ENCODE data around the gene EPB41L1.
A peak's percentile ranks its signal among the peaks of the same experiment; 100 is the strongest.

Gene EPB41L1

DNA sequence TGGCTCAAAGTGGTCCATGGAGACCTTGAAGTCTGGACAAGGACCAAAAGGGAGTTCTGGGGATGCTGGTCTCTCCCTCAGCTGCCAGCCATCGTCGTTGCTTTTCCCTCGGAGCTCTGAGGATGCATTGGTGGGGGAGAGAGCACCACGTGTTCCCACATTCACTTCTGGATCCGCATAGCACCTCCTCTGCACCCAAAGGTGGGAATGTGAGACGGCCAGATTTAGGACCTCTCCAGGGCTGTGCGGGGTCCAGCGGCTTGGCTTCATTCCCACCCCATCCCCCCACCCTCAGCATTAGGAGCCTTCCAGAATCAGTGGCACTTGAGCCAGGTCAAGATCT lies 1.1 kb downstream of the EPB41L1 start:
- peaks cover 36% of the 10 kb centered on the region for H3K4me1 ChIP-seq (ENCODE audit: control insufficient read depth, insufficient read depth, low read length)
- H3K9ac ChIP-seq (ENCODE audit: low read length in 2 of 2) = peak overlapping the region in 1 of 2 donors; percentile 66
- peak overlapping the region; percentile 55 for H3K27ac ChIP-seq (ENCODE audit: low read length)
- no peaks in the 10 kb centered on the region for H3K9me3 ChIP-seq (ENCODE audit: control insufficient read depth in 2 of 2, low read length in 2 of 2)
- H3K27me3 ChIP-seq (ENCODE audit: control insufficient read depth in 1 of 2, insufficient read depth in 2 of 2, low read length in 2 of 2) = no peaks in the 10 kb centered on the region
- H3K36me3 ChIP-seq (ENCODE audit: control insufficient read depth in 2 of 2, insufficient read depth in 2 of 2, low read length in 2 of 2) = no peaks in the 10 kb centered on the region
- H3K4me3 ChIP-seq (ENCODE audit: low read length in 2 of 2) = peak overlapping the region; percentile 78 to 86

DNA sequence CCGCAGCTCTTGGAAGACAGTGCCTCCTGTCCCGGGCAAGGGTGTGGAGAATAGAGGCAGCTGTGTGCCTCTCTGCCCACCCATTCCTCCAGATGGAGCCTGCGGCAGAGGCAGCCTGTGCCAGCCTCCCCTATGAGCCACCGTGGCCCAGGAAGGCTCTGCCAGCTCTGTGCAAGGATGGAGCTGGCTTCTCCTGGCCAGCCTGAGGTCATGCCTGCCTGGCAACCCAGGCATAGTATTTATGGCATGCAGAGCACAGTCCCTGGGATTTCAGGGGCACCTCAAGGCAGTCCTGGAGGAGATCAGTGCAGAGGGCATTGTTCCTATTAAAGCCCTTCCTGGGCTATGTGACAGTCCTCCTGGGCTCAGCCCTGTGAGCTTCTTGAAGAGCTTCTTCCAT lies 1.5 kb downstream of the EPB41L1 start:
- Histone ChIP-seq H3K4me1 (ENCODE audit: control insufficient read depth, insufficient read depth, low read length) (peaks cover 36% of the 10 kb centered on the region), H3K9ac (ENCODE audit: low read length in 2 of 2) (no peak overlapping the region), H3K9me3 (ENCODE audit: control insufficient read depth in 2 of 2, low read length in 2 of 2) (no peaks in the 10 kb centered on the region), H3K4me3 (ENCODE audit: low read length in 2 of 2) (peak overlapping the region in 1 of 2 donors; percentile 86), H3K36me3 (ENCODE audit: control insufficient read depth in 2 of 2, insufficient read depth in 2 of 2, low read length in 2 of 2) (no peaks in the 10 kb centered on the region), H3K27me3 (ENCODE audit: control insufficient read depth in 1 of 2, insufficient read depth in 2 of 2, low read length in 2 of 2) (no peaks in the 10 kb centered on the region), H3K27ac (ENCODE audit: low read length) (peak overlapping the region; percentile 55)

DNA sequence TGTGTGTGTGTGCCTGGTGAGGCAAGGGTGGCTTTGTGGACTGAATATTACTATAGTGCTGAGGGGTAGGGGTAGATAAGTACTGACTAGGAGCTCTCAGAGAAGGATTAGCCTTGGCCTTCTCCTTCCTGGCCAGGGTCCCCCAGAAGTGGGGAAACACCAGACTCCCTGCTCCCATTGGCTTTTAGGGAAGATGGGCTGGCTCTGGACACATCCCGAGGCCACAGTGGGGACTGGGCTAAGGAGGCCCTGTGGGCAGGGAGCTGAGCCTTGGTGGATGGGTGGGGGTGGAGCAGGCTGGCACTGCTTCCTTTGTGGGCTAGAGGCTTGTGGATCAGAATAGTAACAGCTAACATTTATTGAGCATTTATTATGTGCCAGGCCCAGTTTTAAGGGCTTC lies 3.1 kb downstream of the EPB41L1 start:
- Histone ChIP-seq H3K27me3 (ENCODE audit: control insufficient read depth in 1 of 2, insufficient read depth in 2 of 2, low read length in 2 of 2) (no peaks in the 10 kb centered on the region), H3K27ac (ENCODE audit: low read length) (no peak overlapping the region), H3K36me3 (ENCODE audit: control insufficient read depth in 2 of 2, insufficient read depth in 2 of 2, low read length in 2 of 2) (no peaks in the 10 kb centered on the region), H3K4me1 (ENCODE audit: control insufficient read depth, insufficient read depth, low read length) (peaks cover 33% of the 10 kb centered on the region), H3K4me3 (ENCODE audit: low read length in 2 of 2) (no peak overlapping the region), H3K9ac (ENCODE audit: low read length in 2 of 2) (no peak overlapping the region), H3K9me3 (ENCODE audit: control insufficient read depth in 2 of 2, low read length in 2 of 2) (no peaks in the 10 kb centered on the region)

- Histone ChIP-seq H3K9ac (ENCODE audit: low read length in 2 of 2) (no peak overlapping the region), H3K27me3 (ENCODE audit: control insufficient read depth in 1 of 2, insufficient read depth in 2 of 2, low read length in 2 of 2) (no peaks in the 10 kb centered on the region), H3K4me1 (ENCODE audit: control insufficient read depth, insufficient read depth, low read length) (peaks cover 32% of the 10 kb centered on the region), H3K4me3 (ENCODE audit: low read length in 2 of 2) (no peak overlapping the region), H3K9me3 (ENCODE audit: control insufficient read depth in 2 of 2, low read length in 2 of 2) (no peaks in the 10 kb centered on the region), H3K27ac (ENCODE audit: low read length) (no peak overlapping the region), H3K36me3 (ENCODE audit: control insufficient read depth in 2 of 2, insufficient read depth in 2 of 2, low read length in 2 of 2) (no peaks in the 10 kb centered on the region)
Observed at GRCh38 chr20:36158160-36158741, 3.7 kb downstream of the EPB41L1 start.

GRCh38 chr20:36159833-36160232 lies 5.3 kb downstream of the EPB41L1 start:
- Histone ChIP-seq H3K9ac (ENCODE audit: low read length in 2 of 2) (no peak overlapping the region), H3K4me1 (ENCODE audit: control insufficient read depth, insufficient read depth, low read length) (peaks cover 22% of the 10 kb centered on the region), H3K4me3 (ENCODE audit: low read length in 2 of 2) (no peak overlapping the region), H3K9me3 (ENCODE audit: control insufficient read depth in 2 of 2, low read length in 2 of 2) (no peaks in the 10 kb centered on the region), H3K27ac (ENCODE audit: low read length) (no peak overlapping the region), H3K36me3 (ENCODE audit: control insufficient read depth in 2 of 2, insufficient read depth in 2 of 2, low read length in 2 of 2) (no peaks in the 10 kb centered on the region), H3K27me3 (ENCODE audit: control insufficient read depth in 1 of 2, insufficient read depth in 2 of 2, low read length in 2 of 2) (no peaks in the 10 kb centered on the region)

GRCh38 chr20:36162272-36162966 lies 7.9 kb downstream of the EPB41L1 start:
- no peak overlapping the region for H3K27ac ChIP-seq (ENCODE audit: low read length)
- H3K9me3 ChIP-seq (ENCODE audit: control insufficient read depth in 2 of 2, low read length in 2 of 2) = no peaks in the 10 kb centered on the region
- peaks cover 5% of the 10 kb centered on the region for H3K4me1 ChIP-seq (ENCODE audit: control insufficient read depth, insufficient read depth, low read length)
- H3K9ac ChIP-seq (ENCODE audit: low read length in 2 of 2) = no peak overlapping the region
- H3K27me3 ChIP-seq (ENCODE audit: control insufficient read depth in 1 of 2, insufficient read depth in 2 of 2, low read length in 2 of 2) = no peaks in the 10 kb centered on the region
- no peak overlapping the region for H3K4me3 ChIP-seq (ENCODE audit: low read length in 2 of 2)
- H3K36me3 ChIP-seq (ENCODE audit: control insufficient read depth in 2 of 2, insufficient read depth in 2 of 2, low read length in 2 of 2) = no peaks in the 10 kb centered on the region

GRCh38 chr20:36167902-36168503 lies 13.5 kb downstream of the EPB41L1 start:
- H3K9me3 ChIP-seq (ENCODE audit: control insufficient read depth in 2 of 2, low read length in 2 of 2) = no peaks in the 10 kb centered on the region
- no peak overlapping the region for H3K27ac ChIP-seq (ENCODE audit: low read length)
- no peak overlapping the region for H3K9ac ChIP-seq (ENCODE audit: low read length in 2 of 2)

DNA sequence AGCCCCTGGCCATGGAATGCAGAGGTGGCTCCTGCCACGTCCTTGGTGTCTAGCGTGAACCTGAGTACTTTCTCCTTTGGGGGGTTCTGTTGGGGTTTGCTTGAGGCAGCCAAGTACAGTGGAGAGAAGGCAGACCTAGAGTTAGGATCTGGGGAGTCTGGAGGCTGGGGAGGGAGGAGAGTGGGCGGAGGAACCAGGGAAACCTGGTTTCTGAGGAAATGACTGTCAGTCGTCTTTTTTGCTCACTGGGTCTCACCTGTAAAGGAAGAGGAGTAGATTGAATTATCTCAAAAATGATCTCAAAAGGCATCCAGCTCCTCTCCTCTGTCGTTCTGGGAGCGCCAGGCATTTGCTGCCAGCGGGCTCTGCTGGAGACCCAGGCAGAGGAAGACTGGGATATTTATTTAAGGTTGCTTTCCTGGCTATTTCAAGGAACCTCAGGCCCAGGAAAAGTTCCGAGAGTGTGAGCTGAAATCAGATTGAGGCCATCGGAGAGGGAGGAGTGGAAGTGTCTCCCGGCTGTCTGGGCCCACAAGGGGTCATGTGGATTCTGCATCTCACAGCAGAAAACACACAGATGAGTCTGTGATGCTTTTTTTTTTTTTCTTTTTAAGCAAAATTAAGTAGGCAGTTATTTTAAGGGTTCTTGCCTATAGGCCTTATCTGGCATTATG lies 16.1 kb downstream of the EPB41L1 start:
- Histone ChIP-seq H3K9ac (ENCODE audit: low read length in 2 of 2) (no peak overlapping the region), H3K27ac (ENCODE audit: low read length) (no peak overlapping the region), H3K36me3 (ENCODE audit: control insufficient read depth in 2 of 2, insufficient read depth in 2 of 2, low read length in 2 of 2) (peaks cover 7% of the 10 kb centered on the region in 2 donors), H3K4me3 (ENCODE audit: low read length in 2 of 2) (no peak overlapping the region), H3K4me1 (ENCODE audit: control insufficient read depth, insufficient read depth, low read length) (peaks cover 4% of the 10 kb centered on the region), H3K9me3 (ENCODE audit: control insufficient read depth in 2 of 2, low read length in 2 of 2) (no peaks in the 10 kb centered on the region), H3K27me3 (ENCODE audit: control insufficient read depth in 1 of 2, insufficient read depth in 2 of 2, low read length in 2 of 2) (no peaks in the 10 kb centered on the region)

More at GRCh38 chr20:36167902-36168503, 13.5 kb downstream of the EPB41L1 start:
- Histone ChIP-seq H3K4me3 (ENCODE audit: low read length in 2 of 2) (no peak overlapping the region), H3K36me3 (ENCODE audit: control insufficient read depth in 2 of 2, insufficient read depth in 2 of 2, low read length in 2 of 2) (no peaks in the 10 kb centered on the region), H3K4me1 (ENCODE audit: control insufficient read depth, insufficient read depth, low read length) (peaks cover 4% of the 10 kb centered on the region), H3K27me3 (ENCODE audit: control insufficient read depth in 1 of 2, insufficient read depth in 2 of 2, low read length in 2 of 2) (no peaks in the 10 kb centered on the region)

GRCh38 chr20:36173451-36173933 lies 19.0 kb downstream of the EPB41L1 start:
- H3K9me3 ChIP-seq (ENCODE audit: control insufficient read depth in 2 of 2, low read length in 2 of 2) = no peaks in the 10 kb centered on the region
- no peak overlapping the region for H3K9ac ChIP-seq (ENCODE audit: low read length in 2 of 2)
- peaks cover 4% of the 10 kb centered on the region for H3K4me1 ChIP-seq (ENCODE audit: control insufficient read depth, insufficient read depth, low read length)
- H3K27ac ChIP-seq (ENCODE audit: low read length) = no peak overlapping the region
- H3K27me3 ChIP-seq (ENCODE audit: control insufficient read depth in 1 of 2, insufficient read depth in 2 of 2, low read length in 2 of 2) = no peaks in the 10 kb centered on the region
- H3K36me3 ChIP-seq (ENCODE audit: control insufficient read depth in 2 of 2, insufficient read depth in 2 of 2, low read length in 2 of 2) = peaks cover 16 to 22% of the 10 kb centered on the region in 2 donors
- H3K4me3 ChIP-seq (ENCODE audit: low read length in 2 of 2) = no peak overlapping the region

DNA sequence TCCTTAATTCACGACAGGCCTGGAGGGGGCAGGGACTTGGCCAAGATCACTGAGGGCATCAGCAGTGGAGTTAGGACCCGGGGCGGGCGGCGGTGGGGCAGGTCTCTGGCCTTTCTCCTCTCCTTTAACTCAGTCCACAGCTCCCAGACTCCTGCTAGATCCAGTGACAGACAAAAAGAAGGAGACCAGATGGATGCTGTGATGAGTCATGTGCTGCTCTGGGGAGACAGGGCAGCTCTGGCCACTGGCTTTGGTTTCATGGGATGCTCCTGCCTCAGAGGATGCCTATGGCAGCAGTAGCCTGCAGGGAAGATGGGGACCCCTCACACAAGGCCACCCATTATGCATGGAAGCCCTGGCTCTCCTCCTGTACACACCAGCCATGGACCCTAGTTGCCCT lies 20.5 kb downstream of the EPB41L1 start:
- H3K4me3 ChIP-seq (ENCODE audit: low read length in 2 of 2) = no peak overlapping the region

More for the DNA sequence above, 20.5 kb downstream of the EPB41L1 start:
- Histone ChIP-seq H3K27ac (ENCODE audit: low read length) (no peak overlapping the region), H3K9me3 (ENCODE audit: control insufficient read depth in 2 of 2, low read length in 2 of 2) (no peaks in the 10 kb centered on the region), H3K27me3 (ENCODE audit: control insufficient read depth in 1 of 2, insufficient read depth in 2 of 2, low read length in 2 of 2) (no peaks in the 10 kb centered on the region), H3K36me3 (ENCODE audit: control insufficient read depth in 2 of 2, insufficient read depth in 2 of 2, low read length in 2 of 2) (peaks cover 22 to 31% of the 10 kb centered on the region in 2 donors), H3K4me1 (ENCODE audit: control insufficient read depth, insufficient read depth, low read length) (no peaks in the 10 kb centered on the region), H3K9ac (ENCODE audit: low read length in 2 of 2) (no peak overlapping the region)
